ENCODE results near the gene CAMK2B. TPM values are rescaled to one million over a fixed set of nuclear protein-coding genes. Genes with fewer than 3 reads are reported as not detected.

Gene CAMK2B
- polyA plus RNA-seq, 3 donors, result 0.13 TPM; not detected in 2

- H3K4me1 ChIP-seq (ENCODE audit: control insufficient read depth in 1 of 2, insufficient read depth in 2 of 2, low read length in 2 of 2), result no peaks in the 10 kb centered on the region
- Mint-ChIP-seq H3K4me3 (no peak overlapping the region), H3K4me1 (peaks cover 2% of the 10 kb centered on the region), H3K9me3 (peaks cover 0 to 5% (median 0%) of the 10 kb centered on the region in 7 donors), H3K27me3 (ENCODE audit: low read depth in 3 of 3) (peaks cover 4 to 8% (median 7%) of the 10 kb centered on the region in 3 donors), H3K36me3 (no peaks in the 10 kb centered on the region), H3K27ac (no peak overlapping the region)
- no peaks in the 10 kb centered on the region for H3K36me3 ChIP-seq (replicated peaks in 1 of 2; ENCODE audit: control insufficient read depth in 1 of 2, insufficient read depth in 2 of 2, low read length in 2 of 2)
- TF ChIP-seq CTCF (IDR thresholded peaks at IDR 0.05), result no peak
- H3K4me3 ChIP-seq (replicated peaks in 1 of 3; ENCODE audit: low read depth in 2 of 3, low read length in 3 of 3), result no peak overlapping the region
- no peaks in the 10 kb centered on the region for H3K27me3 ChIP-seq (ENCODE audit: control insufficient read depth in 2 of 2, insufficient read depth in 2 of 2, low read length in 2 of 2)
- H3K9me3 ChIP-seq (replicated peaks in 1 of 2; ENCODE audit: control insufficient read depth in 1 of 2, insufficient read depth in 1 of 2, low read length in 2 of 2), result no peaks in the 10 kb centered on the region
- 93% methylated on average over 17 of the region's 17 CpGs for WGBS (ENCODE audit: insufficient coverage)
- no peaks in the 10 kb centered on the region for H4K20me1 ChIP-seq (ENCODE audit: insufficient read depth, low read length)
- no peak overlapping the region for H3K9ac ChIP-seq (ENCODE audit: insufficient read depth, low read length, poor library complexity, severe bottlenecking)
- no peak overlapping the region for H3K27ac ChIP-seq (ENCODE audit: low read depth in 1 of 2, low read length in 2 of 2)
- no peak overlapping the region for H2AFZ ChIP-seq (ENCODE audit: insufficient read depth, low read depth, low read length, poor library complexity, severe bottlenecking)
- intact Hi-C loops (cut with micrococcal nuclease), result no loop called here
- no peak overlapping the region for H3K4me2 ChIP-seq (replicated peaks; ENCODE audit: extremely low read depth, low read length, poor library complexity, severe bottlenecking)
- no peaks in the 10 kb centered on the region for H3K79me2 ChIP-seq (ENCODE audit: insufficient read depth, low read length)
- DNase-seq, result no peak
Measured at GRCh38 chr7:44287488-44288380, 37.7 kb downstream of the CAMK2B start.

- Histone ChIP-seq H3K4me3 (replicated peaks in 1 of 3; ENCODE audit: low read depth in 2 of 3, low read length in 3 of 3) (no peak overlapping the region), H4K20me1 (ENCODE audit: insufficient read depth, low read length) (no peaks in the 10 kb centered on the region), H3K27me3 (ENCODE audit: control insufficient read depth in 2 of 2, insufficient read depth in 2 of 2, low read length in 2 of 2) (no peaks in the 10 kb centered on the region), H3K9ac (ENCODE audit: insufficient read depth, low read length, poor library complexity, severe bottlenecking) (no peak overlapping the region), H3K4me2 (replicated peaks; ENCODE audit: extremely low read depth, low read length, poor library complexity, severe bottlenecking) (no peak overlapping the region), H2AFZ (ENCODE audit: insufficient read depth, low read depth, low read length, poor library complexity, severe bottlenecking) (no peak overlapping the region), H3K4me1 (ENCODE audit: control insufficient read depth in 1 of 2, insufficient read depth in 2 of 2, low read length in 2 of 2) (no peaks in the 10 kb centered on the region), H3K36me3 (replicated peaks in 1 of 2; ENCODE audit: control insufficient read depth in 1 of 2, insufficient read depth in 2 of 2, low read length in 2 of 2) (no peaks in the 10 kb centered on the region), H3K79me2 (ENCODE audit: insufficient read depth, low read length) (no peaks in the 10 kb centered on the region), H3K9me3 (replicated peaks in 1 of 2; ENCODE audit: control insufficient read depth in 1 of 2, insufficient read depth in 1 of 2, low read length in 2 of 2) (no peaks in the 10 kb centered on the region), H3K27ac (ENCODE audit: low read depth in 1 of 2, low read length in 2 of 2) (no peak overlapping the region)
- H3K9me3 Mint-ChIP-seq, result peaks cover 0 to 5% (median 0%) of the 10 kb centered on the region in 7 donors
- no peak overlapping the region for H3K4me3 Mint-ChIP-seq
- peaks cover 2% of the 10 kb centered on the region for H3K4me1 Mint-ChIP-seq
- H3K27me3 Mint-ChIP-seq (ENCODE audit: low read depth in 3 of 3), result peaks cover 0 to 8% (median 7%) of the 10 kb centered on the region in 3 donors
- WGBS (ENCODE audit: insufficient coverage), result 94% methylated on average over 16 of the region's 20 CpGs
- no peaks in the 10 kb centered on the region for H3K36me3 Mint-ChIP-seq
- no peak for TF ChIP-seq CTCF (IDR thresholded peaks at IDR 0.05)
- no peak for DNase-seq
- intact Hi-C loops (cut with micrococcal nuclease), result no loop called here
- H3K27ac Mint-ChIP-seq, result no peak overlapping the region
Measured at GRCh38 chr7:44286618-44287487, 38.5 kb downstream of the CAMK2B start.

Measured in CD14-positive monocyte (primary cell).